Measurements from ENCODE around the gene FIZ1.

FIZ1 gene

DNA sequence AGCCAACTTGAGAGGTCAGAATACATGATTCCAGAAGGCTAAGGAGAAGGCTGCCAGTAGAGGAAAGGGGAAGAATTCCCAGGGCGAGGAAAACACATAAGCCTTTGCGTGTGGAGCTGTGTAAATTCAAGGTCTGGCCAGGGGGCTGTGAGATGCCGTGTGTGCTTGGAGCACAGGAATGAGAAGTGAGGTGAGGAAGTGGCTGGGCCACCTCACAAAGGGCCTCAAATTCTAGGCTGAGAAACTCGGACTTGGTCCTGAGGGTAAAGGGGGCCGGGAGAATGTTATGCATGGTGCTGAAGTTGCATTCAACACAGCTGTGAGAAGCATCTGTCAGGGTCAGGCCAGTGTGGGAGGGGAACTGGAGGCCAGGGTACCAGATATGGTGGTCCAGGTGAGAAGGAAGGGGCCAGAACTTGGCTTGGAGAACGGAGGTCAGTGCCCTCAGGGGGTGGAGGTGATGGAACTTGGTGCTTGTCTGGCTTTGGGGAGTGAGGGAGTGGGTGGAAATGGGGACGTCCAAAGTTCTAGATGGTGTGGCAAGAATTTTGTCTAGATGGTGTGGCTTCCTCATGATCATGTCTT lies 36.6 kb upstream of the FIZ1 start:
- no peak for DNase-seq (ENCODE audit: low spot score)

DNA sequence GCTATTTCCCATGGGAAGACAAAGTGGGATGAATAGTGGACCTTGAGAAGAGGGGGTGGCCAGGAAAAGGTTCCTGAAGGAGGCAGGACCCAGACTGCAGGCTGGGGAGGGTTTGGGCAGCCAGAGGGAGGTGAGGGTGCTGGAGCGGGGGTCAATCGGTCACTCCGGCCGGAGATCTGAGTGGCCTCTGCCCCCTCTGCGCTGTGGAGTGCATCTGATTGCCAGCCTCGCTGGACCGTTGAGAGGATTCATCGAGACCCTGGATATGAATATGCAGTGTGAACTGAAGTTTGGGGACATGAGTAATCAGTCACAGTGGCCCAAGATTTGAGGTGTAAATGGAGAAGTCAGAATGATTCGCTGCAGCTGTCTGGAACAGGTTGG lies 36.0 kb upstream of the FIZ1 start:
- no peak for DNase-seq (ENCODE audit: low spot score)
- no peak for FAIRE-seq

More for the DNA sequence above, 36.6 kb upstream of the FIZ1 start:
- FAIRE-seq, result no peak

DNA sequence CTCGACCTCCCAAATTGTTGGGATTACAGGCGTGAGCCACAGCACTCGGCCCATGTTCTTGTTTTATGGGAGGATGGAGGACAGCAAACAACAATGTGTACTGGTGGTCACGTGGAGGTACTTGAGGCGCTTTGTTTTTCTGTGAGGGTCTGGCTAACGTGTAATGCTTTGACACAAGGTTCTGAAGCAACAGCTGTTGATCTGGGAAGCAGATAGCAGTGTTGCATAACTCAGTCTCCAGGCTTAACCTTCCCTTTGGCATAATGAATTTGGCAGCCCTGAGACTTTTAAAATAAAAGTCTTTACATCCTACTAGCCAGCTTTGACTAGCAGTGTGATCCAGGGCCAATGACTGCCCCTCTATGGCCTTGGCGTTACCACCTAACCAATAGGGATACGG lies 34.5 kb upstream of the FIZ1 start:
- FAIRE-seq (no peak), DNase-seq (ENCODE audit: low spot score) (no peak)

DNA sequence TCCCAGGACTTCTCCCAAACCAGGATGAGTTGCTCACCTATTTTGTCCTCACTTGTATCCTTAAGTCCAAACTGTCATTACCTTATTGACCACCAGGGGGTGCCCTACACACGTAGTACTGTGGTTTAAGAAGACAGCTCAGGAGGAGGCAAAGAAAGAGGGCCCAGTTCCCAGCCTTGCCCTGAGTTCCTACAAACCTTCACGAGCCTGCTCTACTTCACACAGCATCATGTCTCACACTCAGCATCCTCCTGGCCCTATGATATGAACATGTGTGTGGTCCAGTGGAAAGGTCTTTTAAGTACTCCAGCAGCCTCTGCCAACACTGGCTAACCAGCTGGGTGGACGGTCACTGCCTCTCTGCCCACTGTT lies 33.1 kb upstream of the FIZ1 start:
- DNase-seq (ENCODE audit: low spot score) (peak; percentile 54), FAIRE-seq (no peak)

DNA sequence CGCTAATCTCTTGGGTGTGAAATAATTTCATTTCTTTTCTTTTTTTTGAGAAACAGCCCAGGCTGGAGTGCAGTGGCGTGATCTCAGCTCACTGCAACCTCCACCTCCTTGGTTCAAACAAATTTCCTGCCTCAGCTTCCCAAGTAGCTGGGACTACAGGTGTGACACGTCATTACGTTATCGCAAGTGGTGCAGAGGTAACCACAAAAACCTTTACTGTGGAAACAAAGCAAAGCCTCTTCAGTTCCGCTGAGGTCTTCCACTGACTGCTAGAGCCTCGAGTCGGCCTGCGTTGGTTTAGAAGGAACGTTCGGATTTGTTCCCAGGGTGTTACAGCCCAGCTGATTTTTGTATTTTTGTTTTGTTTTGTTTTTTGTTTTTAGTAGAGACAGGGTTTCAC lies 27.0 kb upstream of the FIZ1 start:
- DNase-seq (ENCODE audit: low spot score) (no peak), FAIRE-seq (no peak)

DNA sequence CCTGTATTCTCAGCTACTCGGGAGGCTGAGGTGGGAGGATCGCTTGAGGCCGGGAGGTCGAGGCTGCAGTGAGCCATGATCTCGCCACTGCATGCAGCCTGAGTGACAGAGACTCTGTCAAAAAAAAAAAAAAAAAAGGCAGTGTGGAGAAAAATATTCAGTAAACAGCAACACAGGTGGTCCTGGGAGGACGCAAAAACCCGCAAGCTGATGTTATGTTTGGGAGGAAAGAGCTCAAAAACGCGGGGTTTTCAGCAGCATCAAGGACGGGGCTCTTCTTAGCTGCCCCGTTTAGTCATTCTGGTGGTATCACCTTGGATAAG lies 25.6 kb upstream of the FIZ1 start:
- FAIRE-seq (no peak), DNase-seq (ENCODE audit: low spot score) (no peak)

DNA sequence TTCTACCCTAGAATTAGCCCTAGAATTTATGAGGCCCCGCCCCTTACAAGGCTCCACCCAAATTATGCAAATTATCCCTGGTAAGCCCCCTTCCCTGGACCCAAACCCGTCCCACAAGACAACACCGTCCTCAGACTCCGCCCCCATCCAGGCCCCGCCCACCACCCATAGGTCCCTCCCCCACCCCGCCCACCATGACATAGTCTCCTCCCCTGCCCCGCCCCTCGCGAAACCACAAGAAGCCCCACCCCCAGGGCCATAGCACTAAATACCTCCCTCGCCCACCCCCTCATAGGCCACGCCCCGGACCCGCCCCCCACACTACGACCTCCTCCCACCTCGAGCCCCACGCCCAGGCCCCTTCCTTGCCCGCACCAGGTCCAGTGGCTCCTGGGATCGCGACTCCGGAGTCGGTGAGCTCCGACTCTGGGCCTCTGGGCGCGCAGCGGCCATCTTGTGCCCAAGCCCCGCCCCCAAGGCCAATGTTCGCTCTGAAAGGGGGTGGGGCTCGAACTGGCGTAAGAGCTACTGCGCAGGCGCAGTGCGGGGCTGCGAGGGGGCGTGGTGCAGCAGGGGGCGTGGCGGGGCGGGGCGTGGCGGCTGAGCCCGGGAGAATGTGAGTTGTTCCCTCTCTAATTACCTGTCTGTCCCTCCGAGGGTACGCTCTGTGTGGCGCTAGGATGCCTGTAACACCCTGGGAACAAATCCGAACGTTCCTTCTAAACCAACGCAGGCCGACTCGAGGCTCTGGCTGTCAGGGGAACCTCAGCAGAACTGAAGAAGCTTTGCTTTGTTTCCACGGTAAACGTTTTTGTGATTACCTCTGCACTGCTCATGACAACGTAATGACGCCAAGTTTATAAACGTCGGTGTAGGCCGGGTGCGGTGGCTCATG lies 25.0 kb upstream of the FIZ1 start, which contains the start of gene ZNF784:
Gene ZNF784 (minus strand): TSS at position 458 of the 895 bp plus-strand sequence. CDS start 5 bp downstream, at position 453.
- FAIRE-seq, result peak; percentile 91
- DNase-seq (ENCODE audit: low spot score), result peak; percentile 91

DNA sequence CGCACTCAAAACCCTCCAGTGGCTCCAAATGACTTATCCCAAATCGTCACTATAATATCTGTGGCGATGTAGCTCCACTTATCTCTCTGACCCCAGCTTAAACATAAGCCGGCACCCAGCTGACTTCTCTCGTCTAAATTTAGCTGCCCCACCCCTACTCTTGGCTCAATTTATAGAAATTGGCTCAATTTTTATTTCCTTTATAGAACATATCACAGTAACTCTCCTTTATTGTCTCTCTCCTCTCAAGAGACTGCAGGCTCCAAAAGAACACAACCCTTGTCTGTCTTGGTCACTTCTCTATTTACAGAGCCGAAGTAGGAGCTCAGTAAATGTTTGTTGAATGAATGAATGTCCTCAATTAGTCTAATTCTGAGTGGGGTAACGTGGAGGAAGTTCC lies 24.2 kb upstream of the FIZ1 start:
- FAIRE-seq (no peak), DNase-seq (ENCODE audit: low spot score) (no peak)

DNA sequence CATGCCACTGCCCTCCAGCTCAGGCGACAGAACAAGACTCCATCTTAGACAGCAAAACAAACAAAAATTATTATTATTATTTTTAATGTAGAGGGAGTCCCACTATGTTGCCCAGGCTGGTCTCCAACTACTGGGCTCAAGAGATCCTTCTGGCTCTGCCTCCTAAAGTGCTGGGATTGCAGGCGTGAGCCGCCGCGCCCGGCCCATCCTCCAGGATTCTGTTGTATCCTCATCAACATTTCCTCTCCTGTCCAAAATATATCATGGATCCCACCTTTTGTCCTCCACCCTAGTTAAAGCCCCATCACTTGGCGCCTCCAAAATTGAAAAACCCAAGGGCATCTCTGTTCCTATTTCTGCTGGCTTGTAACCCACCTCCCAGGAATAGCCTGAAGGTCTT lies 23.8 kb upstream of the FIZ1 start:
- no peak for DNase-seq (ENCODE audit: low spot score)
- FAIRE-seq, result no peak

DNA sequence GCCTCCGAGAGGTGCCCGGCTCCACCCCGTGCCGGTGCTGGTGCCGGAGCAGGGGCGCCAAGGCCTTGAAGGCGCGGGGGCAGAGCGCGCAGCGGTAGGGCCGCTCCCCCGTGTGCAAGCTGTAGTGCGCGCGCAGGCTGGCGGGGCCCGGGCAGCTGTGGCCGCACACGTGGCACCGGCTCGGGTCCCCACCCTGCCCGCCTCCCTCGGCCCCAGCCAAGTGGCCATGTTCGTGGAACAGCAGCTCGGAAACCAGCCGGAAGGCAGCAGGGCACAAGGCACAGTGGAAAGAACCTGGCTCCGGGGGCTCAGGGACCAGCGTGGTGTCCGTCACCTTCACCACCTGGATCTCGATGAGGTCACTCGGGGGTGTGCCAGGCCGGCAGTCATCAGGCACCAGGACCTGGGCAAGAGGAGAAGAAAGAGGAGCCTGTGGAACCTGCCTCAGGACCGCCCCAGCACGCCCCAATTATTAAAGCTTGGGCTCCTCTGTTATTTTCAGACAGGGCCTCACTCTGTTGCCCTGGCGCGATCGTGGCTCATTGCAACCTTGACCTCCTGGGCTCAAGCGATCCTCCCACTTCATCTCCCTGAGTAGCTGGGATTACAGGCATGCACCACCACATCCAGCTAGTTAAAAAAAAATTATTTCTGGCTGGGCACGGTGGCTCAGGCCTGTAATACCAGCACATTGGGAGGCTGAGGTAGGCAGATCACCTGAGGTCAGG lies 23.1 kb upstream of the FIZ1 start:
- no peak for DNase-seq (ENCODE audit: low spot score)
- FAIRE-seq, result no peak

DNA sequence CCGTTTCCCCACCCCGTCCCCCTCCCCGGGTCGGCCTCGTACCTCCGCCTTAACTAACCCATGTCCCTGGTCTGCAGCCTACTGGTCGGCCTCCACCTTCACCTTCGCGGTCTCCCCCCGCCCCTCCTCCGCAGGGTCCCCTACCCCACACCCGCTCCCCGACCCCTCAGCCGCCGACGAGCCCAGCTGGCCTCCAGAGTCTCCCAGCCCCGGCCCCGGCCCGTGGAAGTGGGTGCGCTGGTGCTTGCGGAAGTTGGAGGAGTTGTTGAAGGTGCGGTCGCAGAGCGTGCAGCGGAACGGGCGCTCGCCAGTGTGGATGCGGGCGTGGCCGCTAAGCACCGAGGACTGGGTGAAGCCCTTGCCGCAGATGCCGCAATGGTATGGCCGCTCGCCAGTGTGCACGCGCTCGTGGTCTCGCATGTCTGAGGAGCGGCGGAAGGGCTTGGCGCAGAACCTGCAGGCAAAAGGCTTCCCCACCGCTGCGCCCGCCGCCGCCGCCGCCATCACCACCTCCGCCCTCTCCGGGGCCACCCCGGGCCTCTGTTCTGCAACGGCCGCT lies 22.4 kb upstream of the FIZ1 start:
- no peak for DNase-seq (ENCODE audit: low spot score)

DNA sequence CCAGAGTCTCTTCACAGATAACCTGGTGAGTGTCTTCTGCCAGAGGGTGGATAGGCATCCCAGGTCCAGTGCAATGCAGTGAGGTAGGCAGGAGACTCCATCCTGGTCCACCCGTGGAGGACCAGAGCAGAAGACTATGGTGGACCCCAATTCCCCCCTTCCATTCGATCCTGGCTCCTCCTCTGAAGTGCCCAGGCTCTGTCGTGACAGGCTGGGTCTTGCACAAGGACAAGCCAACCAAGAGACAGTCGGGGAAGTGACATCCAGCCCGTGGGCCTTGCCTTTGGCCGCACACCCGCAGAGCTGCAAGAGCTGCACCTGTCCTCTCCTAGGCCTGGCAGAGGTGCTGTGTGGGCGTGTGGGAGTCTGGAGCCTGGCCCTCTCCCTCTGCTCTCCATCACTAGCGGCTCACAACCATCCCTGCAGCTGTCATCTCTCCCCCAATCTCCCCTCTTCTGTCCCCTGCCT lies 21.9 kb upstream of the FIZ1 start:
- FAIRE-seq, result no peak

More for the DNA sequence above, 22.4 kb upstream of the FIZ1 start:
- FAIRE-seq, result no peak

DNA sequence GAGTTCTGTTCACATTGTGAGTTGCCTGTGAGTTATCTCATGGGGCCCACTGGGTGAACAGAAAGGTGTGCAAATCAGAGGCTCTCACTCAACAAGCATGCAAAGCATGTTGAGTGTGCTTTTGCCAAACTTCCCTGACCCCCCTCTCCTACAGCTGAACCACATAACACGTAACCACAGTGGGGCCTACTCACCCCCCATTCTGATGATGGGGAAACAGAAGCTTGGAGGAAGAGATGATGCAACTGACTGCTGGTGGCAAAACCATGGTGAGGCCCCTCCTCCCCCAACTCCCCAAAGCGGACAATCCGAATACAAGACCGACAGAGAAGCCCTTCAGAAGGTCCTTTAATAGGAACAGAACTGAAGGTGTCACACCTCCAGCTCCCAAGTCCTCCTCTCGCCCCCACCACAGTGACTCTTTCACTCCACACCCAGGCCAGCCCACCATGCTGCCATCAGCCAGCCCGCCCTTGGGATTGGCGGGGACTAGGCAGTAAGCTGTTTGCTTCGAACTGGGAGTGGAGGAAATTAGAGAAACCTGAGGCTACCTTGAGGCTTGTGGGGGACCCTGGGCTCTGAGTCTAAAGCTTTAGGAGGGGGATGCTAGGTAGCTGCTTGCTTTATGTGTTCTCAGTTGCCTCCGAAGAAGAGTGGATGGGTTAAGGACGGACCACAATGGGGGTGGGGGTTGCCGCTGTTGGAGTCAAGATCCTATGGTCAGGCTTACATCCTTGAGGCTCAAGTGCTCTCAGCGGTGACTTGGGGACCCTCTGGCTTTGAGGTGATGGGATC lies 21.3 kb upstream of the FIZ1 start:
- DNase-seq (ENCODE audit: low spot score), result no peak
- FAIRE-seq, result no peak

More for the DNA sequence above, 21.9 kb upstream of the FIZ1 start:
- DNase-seq (ENCODE audit: low spot score), result no peak

DNA sequence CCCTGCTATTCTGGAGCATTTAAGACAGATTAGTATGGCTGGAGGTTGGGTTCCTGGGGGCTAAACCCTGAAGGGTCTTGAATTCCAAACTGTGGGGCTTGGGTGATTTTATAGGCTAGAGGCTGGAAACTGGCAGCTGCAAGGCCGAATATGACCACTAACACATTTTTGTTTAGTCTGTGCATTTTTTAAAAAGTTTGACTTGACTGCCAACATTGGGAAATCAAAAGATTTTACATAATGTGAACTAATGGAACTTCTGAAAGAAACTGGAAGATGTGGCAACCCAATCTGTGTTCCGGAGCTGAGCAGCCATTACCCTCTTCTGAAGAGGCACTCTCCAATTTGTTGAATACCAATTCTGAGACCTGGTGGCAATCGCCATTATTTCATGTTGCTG lies 20.0 kb upstream of the FIZ1 start:
- FAIRE-seq (no peak), DNase-seq (ENCODE audit: low spot score) (no peak)

DNA sequence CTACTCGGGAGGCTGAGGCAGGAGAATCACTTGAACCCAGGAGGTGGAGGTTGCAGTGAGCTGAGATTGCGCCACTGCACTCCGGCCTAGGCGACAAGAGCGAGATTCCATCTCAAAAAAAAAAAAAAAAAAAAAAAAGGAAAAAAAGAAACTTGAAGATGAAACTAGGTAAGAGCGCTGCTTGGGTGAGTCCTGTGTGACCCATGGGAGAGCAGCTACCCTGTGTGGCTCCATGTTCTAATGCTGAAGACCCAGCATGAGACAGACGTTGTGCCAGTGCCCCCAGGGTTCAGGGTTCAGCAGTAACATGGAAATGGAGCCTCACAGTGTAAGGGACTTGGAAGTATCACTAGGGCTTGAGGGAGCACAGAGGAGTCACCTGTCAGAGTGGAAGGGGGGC lies 19.1 kb upstream of the FIZ1 start:
- FAIRE-seq, result no peak
- DNase-seq (ENCODE audit: low spot score), result no peak

DNA sequence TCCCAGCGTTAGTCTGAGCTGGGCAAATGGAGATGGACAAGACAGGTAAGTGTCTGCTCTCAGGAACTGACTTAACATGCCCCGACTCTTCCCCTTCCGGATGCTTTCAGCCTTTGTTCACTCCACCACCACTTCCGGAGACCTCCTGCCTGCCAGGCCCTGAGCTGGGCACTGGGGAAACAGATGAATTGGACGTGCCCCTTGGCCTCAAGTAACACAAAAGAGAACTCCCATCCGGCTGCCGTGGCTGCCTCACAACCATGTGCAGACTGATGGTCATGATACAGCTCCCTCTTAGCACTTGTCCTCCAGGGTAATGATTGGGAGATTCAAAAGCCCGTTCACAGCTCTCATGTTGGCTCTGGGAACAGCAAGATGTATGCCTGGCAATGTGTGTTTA lies 18.1 kb upstream of the FIZ1 start:
- DNase-seq (ENCODE audit: low spot score) (no peak), FAIRE-seq (no peak)

DNA sequence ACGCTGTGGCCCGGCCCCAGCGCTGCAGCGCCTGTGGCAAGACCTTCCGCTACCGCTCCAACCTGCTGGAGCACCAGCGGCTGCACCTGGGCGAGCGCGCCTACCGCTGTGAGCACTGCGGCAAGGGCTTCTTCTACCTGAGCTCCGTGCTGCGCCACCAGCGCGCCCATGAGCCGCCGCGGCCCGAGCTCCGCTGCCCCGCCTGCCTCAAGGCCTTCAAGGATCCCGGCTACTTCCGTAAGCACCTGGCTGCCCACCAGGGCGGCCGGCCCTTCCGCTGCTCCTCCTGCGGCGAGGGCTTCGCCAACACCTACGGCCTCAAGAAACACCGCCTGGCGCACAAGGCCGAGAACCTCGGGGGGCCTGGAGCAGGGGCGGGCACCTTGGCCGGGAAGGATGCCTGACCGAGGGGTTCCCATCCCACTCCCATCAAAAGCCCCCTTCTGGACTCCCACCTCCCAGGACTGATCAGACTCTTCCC lies 17.1 kb upstream of the FIZ1 start:
- FAIRE-seq (no peak), DNase-seq (ENCODE audit: low spot score) (no peak)

DNA sequence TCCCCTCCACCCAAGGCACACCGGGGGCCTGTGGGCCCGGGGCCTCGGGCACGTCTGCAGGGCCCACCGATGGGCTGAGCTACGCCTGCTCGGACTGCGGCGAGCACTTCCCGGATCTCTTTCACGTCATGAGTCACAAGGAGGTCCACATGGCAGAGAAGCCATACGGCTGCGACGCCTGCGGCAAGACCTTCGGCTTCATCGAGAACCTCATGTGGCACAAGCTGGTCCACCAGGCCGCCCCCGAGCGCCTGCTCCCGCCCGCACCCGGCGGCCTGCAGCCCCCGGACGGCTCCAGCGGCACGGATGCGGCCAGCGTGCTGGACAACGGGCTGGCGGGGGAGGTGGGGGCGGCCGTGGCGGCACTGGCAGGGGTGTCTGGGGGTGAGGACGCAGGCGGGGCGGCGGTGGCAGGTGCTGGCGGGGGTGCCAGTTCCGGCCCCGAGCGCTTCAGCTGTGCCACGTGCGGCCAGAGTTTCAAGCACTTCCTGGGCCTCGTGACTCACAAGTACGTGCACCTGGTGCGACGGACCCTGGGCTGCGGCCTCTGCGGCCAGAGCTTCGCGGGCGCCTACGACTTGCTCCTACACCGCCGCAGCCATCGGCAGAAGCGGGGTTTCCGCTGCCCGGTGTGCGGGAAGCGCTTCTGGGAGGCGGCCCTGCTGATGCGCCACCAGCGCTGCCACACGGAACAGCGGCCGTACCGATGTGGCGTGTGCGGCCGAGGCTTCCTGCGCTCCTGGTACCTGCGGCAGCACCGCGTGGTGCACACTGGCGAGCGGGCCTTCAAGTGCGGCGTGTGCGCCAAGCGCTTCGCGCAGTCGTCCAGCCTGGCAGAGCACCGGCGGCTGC lies 16.5 kb upstream of the FIZ1 start:
- FAIRE-seq, result no peak

DNA sequence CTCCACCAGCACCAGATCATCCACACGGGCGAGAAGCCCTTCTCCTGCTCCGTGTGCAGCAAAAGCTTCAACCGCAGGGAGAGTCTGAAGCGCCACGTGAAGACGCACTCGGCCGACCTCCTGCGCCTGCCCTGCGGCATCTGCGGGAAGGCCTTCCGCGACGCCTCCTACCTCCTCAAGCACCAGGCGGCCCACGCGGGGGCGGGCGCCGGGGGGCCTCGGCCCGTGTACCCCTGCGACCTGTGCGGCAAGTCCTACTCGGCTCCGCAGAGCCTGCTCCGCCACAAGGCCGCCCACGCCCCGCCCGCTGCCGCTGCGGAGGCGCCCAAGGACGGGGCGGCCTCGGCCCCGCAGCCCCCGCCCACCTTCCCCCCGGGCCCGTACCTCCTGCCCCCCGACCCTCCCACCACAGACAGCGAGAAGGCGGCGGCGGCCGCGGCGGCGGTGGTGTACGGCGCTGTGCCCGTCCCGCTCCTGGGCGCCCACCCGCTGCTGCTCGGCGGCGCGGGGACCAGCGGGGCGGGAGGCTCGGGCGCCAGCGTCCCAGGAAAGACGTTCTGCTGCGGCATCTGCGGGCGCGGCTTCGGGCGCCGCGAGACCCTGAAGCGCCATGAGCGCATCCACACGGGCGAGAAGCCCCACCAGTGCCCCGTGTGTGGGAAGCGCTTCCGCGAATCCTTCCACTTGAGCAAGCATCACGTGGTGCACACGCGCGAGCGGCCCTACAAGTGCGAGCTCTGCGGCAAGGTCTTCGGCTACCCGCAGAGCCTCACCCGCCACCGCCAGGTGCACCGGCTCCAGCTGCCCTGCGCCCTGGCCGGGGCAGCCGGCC lies 15.6 kb upstream of the FIZ1 start:
- DNase-seq (ENCODE audit: low spot score) (no peak), FAIRE-seq (no peak)

More for the DNA sequence above, 16.5 kb upstream of the FIZ1 start:
- DNase-seq (ENCODE audit: low spot score), result no peak
